NOMO-1 treated with DMSO at 0.1 percent for 48 hours (cell line): ENCODE results near the gene PKHD1.

Source experiments
- DNase-seq: peaks from one replicate; lab custom pipeline; 2025; ENCODE audit not compliant: unreplicated experiment; lab: John Stamatoyannopoulos, UW

Gene PKHD1

GRCh38 chr6:52108128-52108527 lies 20.7 kb upstream of the PKHD1 start:
- DNase-seq: no peak

GRCh38 chr6:52106994-52107393 lies 19.6 kb upstream of the PKHD1 start:
- DNase-seq: no peak

- no peak for DNase-seq
These were observed 17.6 kb upstream of the PKHD1 start for GRCh38 chr6:52104979-52105378.

DNA sequence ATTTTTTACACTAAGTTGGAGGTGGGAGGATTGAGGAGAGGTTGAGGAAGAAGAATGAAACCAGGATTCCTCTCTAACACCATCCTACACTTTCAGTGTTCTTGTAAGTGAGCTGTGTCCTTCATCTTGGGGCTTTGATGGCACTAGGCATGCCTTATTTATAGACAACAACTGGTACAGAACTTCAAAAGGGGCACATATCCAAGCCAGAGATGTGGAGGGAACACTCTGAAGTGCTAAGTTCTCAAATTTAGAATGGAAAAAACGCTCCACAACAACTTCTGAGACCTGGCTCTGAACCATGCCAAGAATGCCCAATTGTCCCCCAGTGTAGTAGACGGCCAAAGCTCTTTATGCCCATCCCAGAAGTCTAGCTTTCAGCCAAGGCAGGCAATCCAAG lies 16.2 kb upstream of the PKHD1 start:
- no peak for DNase-seq

DNA sequence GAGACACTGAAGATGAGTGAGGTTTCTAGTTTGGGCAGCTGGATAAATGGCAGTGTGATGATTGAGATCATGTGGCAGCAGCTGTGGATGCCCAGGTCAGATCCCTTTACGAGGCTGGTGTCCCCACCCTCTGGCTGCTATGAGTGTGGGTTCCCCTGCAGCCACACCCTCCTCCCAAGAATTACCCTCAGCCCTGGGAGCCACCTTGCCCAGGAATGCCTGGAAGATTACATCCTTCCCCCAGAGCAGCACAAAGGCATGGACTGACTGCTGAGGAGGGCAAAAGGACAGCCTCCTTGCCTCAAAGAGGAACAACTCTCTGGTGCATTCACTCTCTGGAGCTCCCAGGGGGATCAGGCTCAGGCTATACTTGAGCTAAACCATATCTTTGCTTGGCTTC lies 15.0 kb upstream of the PKHD1 start:
- DNase-seq: no peak

DNA sequence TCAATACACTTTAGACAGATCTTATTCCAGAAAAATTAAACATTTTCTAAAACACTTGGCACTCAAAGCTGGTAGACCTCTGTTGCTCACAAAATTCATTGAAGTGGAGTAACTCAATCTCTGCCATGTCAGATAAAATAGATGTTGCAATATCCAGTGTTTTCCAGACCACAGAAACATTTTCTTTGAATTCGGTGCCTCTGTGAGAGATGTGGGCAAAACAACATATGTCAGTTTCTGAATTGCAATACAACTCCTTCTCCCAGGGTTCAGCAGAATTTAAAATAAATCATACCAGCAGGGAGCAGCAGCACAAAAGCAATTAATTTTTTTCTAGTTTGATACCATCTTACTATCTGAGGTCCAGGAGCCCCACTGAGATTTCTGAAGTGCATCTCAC lies 11.3 kb upstream of the PKHD1 start:
- no peak for DNase-seq

DNA sequence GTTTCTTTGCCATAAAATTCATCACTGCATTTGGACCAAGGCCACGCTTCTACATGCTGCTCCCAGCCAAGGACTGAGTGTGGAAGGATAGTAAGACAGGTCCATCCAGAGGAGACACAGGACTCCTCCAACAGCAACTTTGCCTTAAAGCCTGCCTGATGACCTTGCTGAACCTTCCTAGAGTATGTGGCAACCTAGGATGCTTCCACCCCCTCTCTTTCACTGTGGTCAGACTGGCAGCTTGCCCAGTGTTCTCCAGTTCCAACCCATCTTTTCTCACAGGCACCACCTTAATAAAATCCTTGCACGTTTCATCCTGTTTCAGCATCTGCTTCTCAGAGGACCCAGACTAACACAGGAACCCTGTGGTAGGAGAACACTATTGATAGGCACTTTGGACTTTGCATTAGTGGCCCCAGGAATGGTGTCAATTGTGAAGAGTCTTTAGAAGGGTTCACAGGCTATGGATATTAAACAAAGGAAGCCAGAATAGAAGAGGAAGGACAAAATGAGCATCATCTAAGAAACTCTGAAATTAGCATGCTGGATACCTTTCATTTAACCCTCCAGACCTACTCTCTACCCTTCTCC lies 2.4 kb upstream of the PKHD1 start:
- DNase-seq: no peak

GRCh38 chr6:52086741-52087140 lies 672 bp downstream of the PKHD1 start:
- no peak for DNase-seq

GRCh38 chr6:52081237-52081636 lies 6.2 kb downstream of the PKHD1 start:
- DNase-seq: no peak

GRCh38 chr6:52077961-52078625 lies 9.3 kb downstream of the PKHD1 start:
- DNase-seq: no peak

- no peak for DNase-seq
These were observed 10.1 kb downstream of the PKHD1 start for GRCh38 chr6:52077180-52077884.

- no peak for DNase-seq
These were observed 10.6 kb downstream of the PKHD1 start for GRCh38 chr6:52076791-52077179.

- no peak for DNase-seq
These were observed 12.7 kb downstream of the PKHD1 start for GRCh38 chr6:52074716-52075115.

DNA sequence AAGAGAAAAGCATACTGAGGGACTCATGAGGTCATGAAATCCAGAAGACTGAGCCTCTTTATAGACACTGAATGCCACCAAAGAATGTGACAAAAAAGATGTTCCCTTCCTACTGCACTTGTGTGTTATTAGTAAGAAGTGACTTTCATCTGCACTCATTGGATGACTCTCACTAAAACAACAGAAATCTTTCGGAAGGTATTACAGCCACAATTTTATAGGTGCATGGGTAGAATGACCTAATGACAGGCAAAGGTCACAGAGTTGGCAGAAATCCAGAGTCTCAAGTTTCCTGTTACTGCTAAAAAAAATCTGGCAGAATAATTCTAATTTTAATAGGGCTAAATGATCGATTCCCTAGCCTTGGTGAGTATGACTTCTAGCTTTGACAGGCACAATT lies 13.3 kb downstream of the PKHD1 start:
- DNase-seq: no peak

GRCh38 chr6:52065621-52066020 lies 21.8 kb downstream of the PKHD1 start:
- no peak for DNase-seq

- peak; percentile 60 for DNase-seq
These were observed 23.6 kb downstream of the PKHD1 start for GRCh38 chr6:52063584-52064344.

DNA sequence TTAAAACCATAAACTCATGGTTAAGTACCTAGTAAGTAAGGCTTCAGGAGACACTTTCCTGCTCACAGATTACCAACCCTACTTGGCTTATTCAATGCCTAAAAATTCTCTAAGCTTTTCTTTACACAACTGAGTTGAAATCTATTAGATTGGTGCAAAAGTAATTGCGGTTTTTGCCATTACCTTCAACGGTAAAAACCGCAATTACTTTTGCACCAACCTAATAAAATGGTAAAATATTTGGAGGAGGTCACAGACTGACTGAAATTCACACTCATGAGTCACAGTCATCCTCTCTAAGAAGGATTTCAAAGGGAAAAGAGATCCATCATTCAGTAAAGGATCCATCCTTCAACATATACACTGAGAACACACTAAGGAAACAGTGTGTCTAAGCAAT lies 25.9 kb downstream of the PKHD1 start:
- no peak for DNase-seq

DNA sequence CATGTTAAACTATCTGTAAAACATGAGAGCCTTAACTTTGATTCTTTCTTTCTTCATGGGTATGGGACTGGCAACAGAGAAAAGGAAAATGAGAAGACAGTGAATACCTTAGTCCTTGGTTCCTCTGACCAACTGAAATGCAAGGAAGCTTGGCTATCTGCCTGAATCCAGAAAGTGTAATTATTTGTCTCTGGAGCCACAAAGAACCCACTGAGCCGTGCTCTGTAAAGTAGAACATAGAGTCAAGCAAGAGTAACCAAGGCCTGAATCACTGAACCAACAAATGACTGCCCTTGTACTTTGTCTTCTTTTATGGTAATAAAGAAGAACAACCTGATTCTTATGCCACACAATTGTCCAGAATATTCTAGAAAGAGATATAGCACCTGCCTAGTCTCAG lies 27.6 kb downstream of the PKHD1 start:
- no peak for DNase-seq

DNA sequence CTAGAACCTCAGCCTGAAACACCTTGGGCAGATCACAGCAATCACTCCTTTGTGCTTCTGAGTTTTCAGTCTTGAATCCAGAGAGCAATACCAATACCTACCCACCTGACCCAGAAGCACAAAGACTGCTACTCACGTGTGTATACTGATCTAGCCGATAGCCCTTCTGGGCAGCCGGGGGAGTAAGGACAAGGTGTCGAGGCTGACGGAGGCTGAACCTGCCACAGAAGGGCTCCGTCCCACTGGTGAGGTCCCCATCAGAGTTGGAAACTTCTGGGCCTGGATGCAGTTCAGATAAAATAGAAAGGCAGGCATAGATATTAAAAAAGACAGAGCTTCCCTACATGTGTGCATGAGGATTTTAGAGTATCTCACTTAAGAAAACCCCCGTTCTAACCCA lies 32.0 kb downstream of the PKHD1 start:
- DNase-seq: no peak

- DNase-seq: no peak
These were observed 34.2 kb downstream of the PKHD1 start for GRCh38 chr6:52053038-52053695.

DNA sequence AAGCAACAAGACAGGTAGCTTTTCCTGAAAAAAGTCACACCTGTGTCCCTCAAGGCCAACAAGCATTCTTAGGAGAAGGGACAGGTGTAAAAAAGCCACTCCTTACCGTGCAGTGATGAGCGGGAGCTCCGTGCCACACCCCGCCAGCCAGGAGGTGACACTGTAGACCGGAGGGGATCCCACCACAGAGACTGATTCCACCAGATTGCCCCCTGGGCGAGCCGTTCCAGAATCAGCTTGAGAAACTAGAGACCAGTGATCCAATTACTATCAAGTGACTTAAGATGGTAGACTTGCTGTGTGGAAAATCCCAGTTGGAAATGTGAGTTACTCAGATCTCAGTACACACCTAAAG lies 37.4 kb downstream of the PKHD1 start:
- no peak for DNase-seq
